Mesenchymal stem cell (in vitro differentiated cells and primary cell): ENCODE measurements around the gene DNAJC10.
A peak's percentile ranks its signal among the peaks of the same experiment; 100 is the strongest.

Experiments
- DNase-seq: peaks from one replicate; pipeline ENCODE4 v3.0.0-alpha.2; 2013
- H2AFZ ChIP-seq: one replicate; pipeline ENCODE4 v1.6.1; 2013; ENCODE audit warnings: low read depth, mild to moderate bottlenecking, control low read depth, inconsistent platforms, low read length, moderate library complexity
- H2AK5ac ChIP-seq: 2 replicates; pipeline ENCODE4 v1.6.1; 2013; ENCODE audit warnings: low read length, moderate library complexity, mild to moderate bottlenecking, inconsistent platforms; ENCODE audit not compliant: severe bottlenecking
- H2BK120ac ChIP-seq: one replicate; pipeline ENCODE4 v1.6.1; 2013; ENCODE audit warnings: low read depth, mild to moderate bottlenecking, inconsistent platforms, low read length, moderate library complexity
- H2BK12ac ChIP-seq, 2 experiments: one replicate each; pipeline ENCODE4 v1.6.1; 2013; ENCODE audit warnings: inconsistent platforms in 2 of 2, low read length in 2 of 2, mild to moderate bottlenecking in 2 of 2, moderate library complexity in 2 of 2, control low read depth in 1 of 2
- H2BK15ac ChIP-seq: one replicate; pipeline ENCODE4 v1.6.1; 2013; ENCODE audit warnings: mild to moderate bottlenecking, low read depth, inconsistent platforms; ENCODE audit not compliant: poor library complexity, severe bottlenecking
- H2BK5ac ChIP-seq: 2 replicates; pipeline ENCODE4 v1.6.1; 2013; ENCODE audit warnings: low read depth, mild to moderate bottlenecking, low read length, control low read depth, inconsistent platforms; ENCODE audit not compliant: poor library complexity, severe bottlenecking
- H3K14ac ChIP-seq, 2 experiments: one replicate each; pipeline ENCODE4 v1.6.1; 2013; ENCODE audit warnings: inconsistent platforms in 2 of 2, low read length in 2 of 2, control low read depth in 1 of 2, mild to moderate bottlenecking in 1 of 2, moderate library complexity in 1 of 2
- H3K18ac ChIP-seq, 2 experiments: one replicate each; pipeline ENCODE4 v1.6.1; 2013; ENCODE audit warnings: inconsistent platforms in 2 of 2, low read length in 2 of 2, control low read depth in 1 of 2, low read depth in 1 of 2, mild to moderate bottlenecking in 1 of 2
- H3K23ac ChIP-seq, 2 experiments: one replicate each; pipeline ENCODE4 v1.6.1; 2013; ENCODE audit warnings: inconsistent platforms in 2 of 2, low read length in 2 of 2, mild to moderate bottlenecking in 2 of 2, moderate library complexity in 2 of 2, control low read depth in 1 of 2
- H3K27ac ChIP-seq: 2 replicates; pipeline ENCODE4 v1.5.1; 2013; ENCODE audit warnings: mild to moderate bottlenecking, moderate library complexity, low read length, control low read depth, inconsistent platforms; ENCODE audit not compliant: poor library complexity, severe bottlenecking
- H3K27me3 ChIP-seq, 2 experiments: 2 replicates each; pipeline versions ENCODE4 v1.6.1 to v1.7.0; 2013; ENCODE audit warnings: low read length in 2 of 2, mild to moderate bottlenecking in 2 of 2, moderate library complexity in 2 of 2, control low read depth in 1 of 2, inconsistent platforms in 1 of 2; ENCODE audit not compliant: control insufficient read depth in 1 of 2, insufficient read depth in 1 of 2
- H3K36me3 ChIP-seq, 2 experiments: 2 replicates each; pipeline versions ENCODE4 v1.6.1 to v1.7.0; 2013; ENCODE audit warnings: low read length in 2 of 2, control low read depth in 1 of 2, inconsistent platforms in 1 of 2, low read depth in 1 of 2, mild to moderate bottlenecking in 1 of 2; ENCODE audit not compliant: insufficient read depth in 2 of 2, control insufficient read depth in 1 of 2
- H3K4ac ChIP-seq, 2 experiments: one replicate each; pipeline ENCODE4 v1.6.1; 2013; ENCODE audit warnings: inconsistent platforms in 2 of 2, low read length in 2 of 2, mild to moderate bottlenecking in 2 of 2, moderate library complexity in 2 of 2, control low read depth in 1 of 2, low read depth in 1 of 2
- H3K4me1 ChIP-seq: 2 replicates; pipeline ENCODE4 v1.6.1; 2013; ENCODE audit warnings: low read depth, low read length, control low read depth; ENCODE audit not compliant: control insufficient read depth, insufficient read depth
- H3K4me2 ChIP-seq: 2 replicates; pipeline ENCODE4 v1.6.1; 2013; ENCODE audit warnings: low read length, mild to moderate bottlenecking, inconsistent platforms; ENCODE audit not compliant: poor library complexity, severe bottlenecking
- H3K4me3 ChIP-seq, 2 experiments: 2 replicates each; pipeline versions ENCODE4 v1.5.1 to v1.7.0; 2013; ENCODE audit warnings: low read length in 2 of 2, mild to moderate bottlenecking in 2 of 2, control low read depth in 1 of 2, low read depth in 1 of 2; ENCODE audit not compliant: insufficient read depth in 1 of 2
- H3K79me1 ChIP-seq: replicated peaks from 2 replicates; pipeline ENCODE4 v1.6.1; 2013; ENCODE audit warnings: mild to moderate bottlenecking, control low read depth, low read length, inconsistent platforms; ENCODE audit not compliant: poor library complexity, severe bottlenecking
- H3K9ac ChIP-seq: 2 replicates; pipeline ENCODE4 v1.7.0; 2013; ENCODE audit warnings: mild to moderate bottlenecking, low read length, moderate library complexity
- H3K9me3 ChIP-seq: 2 replicates; pipeline ENCODE4 v1.7.0; 2013; ENCODE audit warnings: mild to moderate bottlenecking, low read length; ENCODE audit not compliant: control insufficient read depth
- H4K8ac ChIP-seq: one replicate; pipeline ENCODE4 v1.6.1; 2013; ENCODE audit warnings: inconsistent platforms, mild to moderate bottlenecking, low read length, moderate library complexity
- H4K91ac ChIP-seq: one replicate; pipeline ENCODE4 v1.6.1; 2013; ENCODE audit warnings: mild to moderate bottlenecking, low read length, inconsistent platforms
- WGBS: methylation state at CpG from one replicate; pipeline ENCODE4 v1.1.7; 2013; ENCODE audit warnings: mixed read lengths; 5-methylcytosine and 5-hydroxymethylcytosine counted together

Gene DNAJC10

GRCh38 chr2:182804128-182804527 lies 88.1 kb downstream of the DNAJC10 start:
- no peak overlapping the region for H3K9ac ChIP-seq
- no peak overlapping the region for H4K91ac ChIP-seq
- H3K23ac ChIP-seq, result no peak overlapping the region
- no peaks in the 10 kb centered on the region for H3K36me3 ChIP-seq
- H3K18ac ChIP-seq, result no peak overlapping the region
- H3K79me1 ChIP-seq, result no peaks in the 10 kb centered on the region
- H3K4me2 ChIP-seq, result no peak overlapping the region
- H3K4me1 ChIP-seq, result no peaks in the 10 kb centered on the region
- H3K4ac ChIP-seq, result no peak overlapping the region
- H3K14ac ChIP-seq, result no peak overlapping the region
- no peak overlapping the region for H3K27ac ChIP-seq
- no peak overlapping the region for H2AK5ac ChIP-seq
- H2BK120ac ChIP-seq, result no peak overlapping the region
- no peak overlapping the region for H4K8ac ChIP-seq
- no peak overlapping the region for H2BK15ac ChIP-seq
- H3K4me3 ChIP-seq, result no peak overlapping the region
- no peak overlapping the region for H2AFZ ChIP-seq
- H2BK5ac ChIP-seq, result no peak overlapping the region
- DNase-seq, result no peak
- no peaks in the 10 kb centered on the region for H3K27me3 ChIP-seq
- no peak overlapping the region for H2BK12ac ChIP-seq
- WGBS, result 69% methylated on average over 4 of the region's 5 CpGs
- H3K9me3 ChIP-seq, result no peaks in the 10 kb centered on the region

- Histone ChIP-seq H3K4me2 (no peak overlapping the region), H3K36me3 (no peaks in the 10 kb centered on the region), H3K9ac (no peak overlapping the region), H2AK5ac (no peak overlapping the region), H3K27ac (no peak overlapping the region), H4K8ac (no peak overlapping the region), H4K91ac (no peak overlapping the region), H3K9me3 (no peaks in the 10 kb centered on the region), H2AFZ (no peak overlapping the region), H3K23ac (no peak overlapping the region), H3K27me3 (peaks cover 5 to 9% of the 10 kb centered on the region in 2 experiments), H2BK12ac (no peak overlapping the region), H3K4me1 (no peaks in the 10 kb centered on the region), H2BK15ac (no peak overlapping the region), H2BK5ac (no peak overlapping the region), H3K14ac (no peak overlapping the region), H3K79me1 (no peaks in the 10 kb centered on the region), H3K4ac (no peak overlapping the region), H2BK120ac (no peak overlapping the region), H3K18ac (no peak overlapping the region), H3K4me3 (no peak overlapping the region)
- no peak for DNase-seq
- 69% methylated on average over 3 of the region's 3 CpGs for WGBS
Measured at GRCh38 chr2:182807319-182807718, 91.3 kb downstream of the DNAJC10 start.

- no peaks in the 10 kb centered on the region for H3K9me3 ChIP-seq
- H3K27ac ChIP-seq, result no peak overlapping the region
- H2BK12ac ChIP-seq, result no peak overlapping the region
- no peak overlapping the region for H3K4me2 ChIP-seq
- H3K18ac ChIP-seq, result no peak overlapping the region
- H2BK5ac ChIP-seq, result no peak overlapping the region
- H3K9ac ChIP-seq, result no peak overlapping the region
- DNase-seq, result no peak
- H2AFZ ChIP-seq, result no peak overlapping the region
- no peak overlapping the region for H2AK5ac ChIP-seq
- H2BK120ac ChIP-seq, result no peak overlapping the region
- no peak overlapping the region for H3K23ac ChIP-seq
- H3K4me3 ChIP-seq, result no peak overlapping the region
- H4K91ac ChIP-seq, result no peak overlapping the region
- no peaks in the 10 kb centered on the region for H3K36me3 ChIP-seq
- no peaks in the 10 kb centered on the region for H3K79me1 ChIP-seq
- 97% methylated on average over 3 of the region's 3 CpGs for WGBS
- H3K4ac ChIP-seq, result no peak overlapping the region
- peaks cover 5 to 22% of the 10 kb centered on the region in 2 experiments for H3K27me3 ChIP-seq
- no peaks in the 10 kb centered on the region for H3K4me1 ChIP-seq
- H3K14ac ChIP-seq, result no peak overlapping the region
- no peak overlapping the region for H4K8ac ChIP-seq
- H2BK15ac ChIP-seq, result no peak overlapping the region
Measured at GRCh38 chr2:182810087-182810486, 94.0 kb downstream of the DNAJC10 start.

GRCh38 chr2:182814380-182814779 lies 98.3 kb downstream of the DNAJC10 start:
- H3K27me3 ChIP-seq, result peaks cover 5 to 22% of the 10 kb centered on the region in 2 experiments
- H2AK5ac ChIP-seq, result no peak overlapping the region
- no peak for DNase-seq
- H2AFZ ChIP-seq, result no peak overlapping the region
- no peak overlapping the region for H3K4me2 ChIP-seq
- peak overlapping the region; percentile 44 for H2BK15ac ChIP-seq
- no peaks in the 10 kb centered on the region for H3K36me3 ChIP-seq
- H3K9me3 ChIP-seq, result no peaks in the 10 kb centered on the region
- no peak overlapping the region for H2BK12ac ChIP-seq
- H4K8ac ChIP-seq, result no peak overlapping the region
- H2BK5ac ChIP-seq, result no peak overlapping the region
- H3K23ac ChIP-seq, result no peak overlapping the region
- H3K18ac ChIP-seq, result peak overlapping the region in 1 of 2 experiments; percentile 2
- no peak overlapping the region for H3K14ac ChIP-seq
- H3K27ac ChIP-seq, result no peak overlapping the region
- H3K4ac ChIP-seq, result no peak overlapping the region
- no peaks in the 10 kb centered on the region for H3K4me1 ChIP-seq
- no peak overlapping the region for H3K4me3 ChIP-seq
- no peak overlapping the region for H3K9ac ChIP-seq
- H2BK120ac ChIP-seq, result no peak overlapping the region
- WGBS, result 82% methylated on average over 6 of the region's 6 CpGs
- no peaks in the 10 kb centered on the region for H3K79me1 ChIP-seq
- no peak overlapping the region for H4K91ac ChIP-seq
